HTR-8/SVneo (cell line): ENCODE measurements around the gene TMEM200A.

Experiments
- DNase-seq: peaks from one replicate; pipeline ENCODE4 v3.0.0; 2011; ENCODE audit warnings: low spot score, mixed read lengths; ENCODE audit not compliant: insufficient read length
- FAIRE-seq: peaks from 2 replicates; lab custom pipeline; 2011; peaks lifted over from hg19 to GRCh38; lab: Jason Lieb, UNC

TMEM200A gene

GRCh38 chr6:130470766-130471165 is 104.9 kb downstream of the TMEM200A start:
- DNase-seq, result no peak
- no peak for FAIRE-seq

DNA sequence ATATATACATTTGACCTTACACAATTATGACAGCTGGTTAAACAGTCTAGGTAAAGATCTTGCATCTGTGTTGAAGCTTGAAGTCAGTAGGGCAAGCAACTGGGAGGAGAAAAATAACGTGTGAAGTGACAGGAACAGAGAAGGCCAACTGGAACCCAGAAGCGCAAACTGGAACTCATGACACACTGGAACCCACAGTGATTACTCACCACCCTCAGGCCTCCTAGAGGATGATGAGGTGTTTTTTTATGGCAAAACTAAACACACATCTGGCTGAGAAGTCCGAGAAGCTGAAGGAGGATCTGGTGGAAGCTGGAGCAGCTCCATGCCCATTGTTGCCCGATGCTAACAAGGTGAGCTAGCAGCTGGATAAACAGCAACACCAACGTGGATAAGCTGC is 108.1 kb downstream of the TMEM200A start:
- no peak for DNase-seq
- FAIRE-seq, result no peak

DNA sequence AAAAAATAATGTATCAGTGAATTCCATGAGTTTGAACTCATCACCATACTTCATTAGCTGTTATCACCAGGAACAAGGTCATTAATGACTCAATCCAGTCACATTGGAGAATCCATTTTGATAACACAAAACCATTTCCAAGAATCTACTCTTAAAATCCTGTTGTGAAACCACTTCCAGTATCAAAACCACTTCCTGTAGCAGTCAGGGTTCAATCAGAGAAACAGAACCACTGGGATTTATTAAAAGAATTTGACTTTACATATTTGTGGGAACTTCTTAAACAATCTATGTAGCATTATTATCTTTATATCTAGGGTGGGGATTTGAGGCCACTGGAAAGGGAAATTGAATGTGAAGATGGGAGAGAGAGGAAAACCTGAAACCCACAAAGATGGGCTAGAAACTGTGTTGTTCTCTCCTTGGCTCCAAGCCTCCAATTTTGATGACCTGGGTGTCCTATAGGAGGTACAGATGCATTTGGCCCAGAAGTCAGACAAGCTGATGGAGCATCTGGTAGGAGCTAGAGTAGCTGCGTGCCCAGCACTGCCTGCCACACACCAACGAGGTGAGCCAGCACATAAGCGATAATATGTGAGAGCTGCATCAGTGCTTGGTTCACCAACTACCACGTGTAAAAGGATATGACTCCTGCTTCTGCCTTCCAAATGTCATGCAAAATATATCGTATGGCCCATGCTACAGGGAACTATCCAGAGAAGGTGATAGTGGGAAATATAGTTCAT is 117.0 kb downstream of the TMEM200A start:
- DNase-seq, result peak; percentile 8
- peak; percentile 52 for FAIRE-seq

DNA sequence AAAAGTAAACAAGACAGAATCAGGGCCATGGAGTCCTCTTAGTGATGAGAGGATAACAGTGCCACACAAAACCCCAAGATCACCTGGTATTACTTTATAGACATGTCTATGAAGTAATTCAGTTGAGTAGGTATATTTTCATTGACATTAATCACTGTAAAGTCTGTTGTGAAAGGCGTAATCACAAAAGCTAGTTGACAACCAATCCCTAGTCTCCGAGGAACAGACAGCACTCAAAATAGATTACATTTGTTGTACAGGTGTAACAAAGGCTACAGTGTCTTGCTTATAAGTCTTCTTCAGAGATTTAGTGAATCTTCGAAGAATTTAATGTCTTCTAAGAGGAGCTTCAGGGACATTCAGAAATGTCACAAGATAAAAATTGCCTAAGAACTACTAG is 120.1 kb downstream of the TMEM200A start:
- no peak for FAIRE-seq

DNA sequence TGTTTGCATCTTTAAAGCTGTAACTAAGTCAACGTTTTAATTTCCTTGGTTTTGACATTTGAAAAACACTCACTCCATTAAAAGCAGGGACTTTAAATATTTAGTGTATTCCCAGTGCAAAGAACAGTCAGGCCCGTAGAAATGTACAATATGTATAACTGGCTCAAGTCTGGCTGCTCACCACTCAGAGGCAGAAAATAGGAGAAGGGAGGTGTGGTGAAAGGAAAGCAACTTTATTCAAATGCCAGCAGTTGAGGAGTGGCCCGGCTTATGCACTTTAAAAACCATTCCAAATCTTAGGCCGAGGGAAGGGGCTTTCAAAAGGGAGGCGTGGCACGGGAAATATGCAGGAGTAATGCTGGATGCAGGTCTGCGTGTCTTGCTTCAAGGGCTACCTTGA is 120.6 kb downstream of the TMEM200A start:
- FAIRE-seq (no peak), DNase-seq (no peak)

More for the DNA sequence above, 120.1 kb downstream of the TMEM200A start:
- no peak for DNase-seq

DNA sequence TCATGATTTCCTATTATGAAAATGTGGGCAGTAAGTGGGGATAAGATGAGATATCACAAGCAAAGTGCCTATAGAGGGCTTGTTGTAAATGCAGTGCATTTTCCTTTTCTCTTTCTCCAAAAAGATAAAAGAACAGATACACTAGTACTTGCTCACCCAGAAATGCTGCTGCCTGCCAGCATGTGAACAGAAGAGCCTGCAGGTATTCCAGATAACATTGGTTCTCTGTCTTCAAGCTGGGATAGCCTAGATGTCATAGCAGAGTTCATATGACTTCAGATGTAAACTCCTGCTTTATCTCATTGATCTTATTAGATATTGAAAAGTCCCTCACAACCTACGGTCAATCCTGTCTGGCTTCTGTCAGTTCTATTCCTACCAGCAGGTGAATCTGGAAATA is 123.7 kb downstream of the TMEM200A start:
- no peak for FAIRE-seq
- DNase-seq, result no peak
